Activated T-helper 1 cell treated with anti-CD3 and anti-CD28 coated beads, Interleukin-2, amount 50 U/mL, for 16 hours (primary cell): ENCODE data around the gene FAM89A.
"Not testable (repeated sequence)": the region's sequence is repeated elsewhere in the genome, so short reads cannot be mapped to it uniquely, and the experiment has no call there.

Experiments used
- DNase-seq, 2 donors: peaks; one replicate each; pipeline ENCODE4 v3.0.0-alpha.2; 2020; ENCODE audit warnings: low read depth in 1 of 2, low spot score in 1 of 2

Gene FAM89A

DNA sequence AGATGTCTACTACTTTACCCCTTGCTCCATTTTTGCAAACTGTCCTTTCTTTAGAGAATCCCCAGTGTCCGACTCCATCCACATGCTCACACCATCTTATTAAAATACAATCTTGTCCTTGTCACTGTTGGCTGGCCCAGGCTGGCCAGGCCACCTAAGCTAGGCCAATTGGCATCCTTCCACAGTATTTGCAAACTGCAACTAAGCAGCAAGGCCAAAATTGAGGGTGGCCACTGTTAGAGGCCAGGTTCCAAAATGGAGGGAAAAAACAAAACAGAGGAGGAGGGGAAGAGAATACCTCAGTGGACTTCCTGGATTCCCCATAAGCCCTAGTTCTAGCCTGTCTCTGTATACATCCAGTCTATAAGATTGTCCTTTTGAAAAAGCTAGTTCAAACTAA is 4.3 kb downstream of the FAM89A start:
- no peak for DNase-seq

DNA sequence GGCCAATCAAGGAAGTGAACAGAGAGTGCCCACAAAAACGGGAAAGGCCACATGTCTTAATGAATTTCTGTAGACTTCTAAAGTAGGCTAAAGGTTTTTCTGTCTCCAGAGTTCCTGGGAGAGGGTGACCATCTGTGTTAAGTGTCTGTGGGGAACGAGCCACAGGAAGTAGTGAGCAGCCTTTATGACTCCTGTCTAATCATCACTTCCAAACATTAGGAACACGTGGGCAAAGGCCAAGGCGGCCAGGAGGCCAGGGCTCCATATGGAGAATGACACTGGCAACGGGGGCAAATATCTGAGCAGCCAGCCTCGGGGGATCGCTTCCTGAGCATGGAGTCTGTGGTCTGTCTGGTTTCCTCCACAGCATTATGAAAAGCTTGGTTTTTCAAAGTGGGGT is 7.1 kb downstream of the FAM89A start:
- DNase-seq, result no peak

GRCh38 chr1:231029841-231030240 is 10.2 kb downstream of the FAM89A start:
- DNase-seq, result no peak

- DNase-seq, result not testable (repeated sequence)
Observed at GRCh38 chr1:231029247-231029646, 10.8 kb downstream of the FAM89A start.

GRCh38 chr1:231028682-231029081 is 11.4 kb downstream of the FAM89A start:
- no peak for DNase-seq

GRCh38 chr1:231027971-231028370 is 12.1 kb downstream of the FAM89A start:
- no peak for DNase-seq

DNA sequence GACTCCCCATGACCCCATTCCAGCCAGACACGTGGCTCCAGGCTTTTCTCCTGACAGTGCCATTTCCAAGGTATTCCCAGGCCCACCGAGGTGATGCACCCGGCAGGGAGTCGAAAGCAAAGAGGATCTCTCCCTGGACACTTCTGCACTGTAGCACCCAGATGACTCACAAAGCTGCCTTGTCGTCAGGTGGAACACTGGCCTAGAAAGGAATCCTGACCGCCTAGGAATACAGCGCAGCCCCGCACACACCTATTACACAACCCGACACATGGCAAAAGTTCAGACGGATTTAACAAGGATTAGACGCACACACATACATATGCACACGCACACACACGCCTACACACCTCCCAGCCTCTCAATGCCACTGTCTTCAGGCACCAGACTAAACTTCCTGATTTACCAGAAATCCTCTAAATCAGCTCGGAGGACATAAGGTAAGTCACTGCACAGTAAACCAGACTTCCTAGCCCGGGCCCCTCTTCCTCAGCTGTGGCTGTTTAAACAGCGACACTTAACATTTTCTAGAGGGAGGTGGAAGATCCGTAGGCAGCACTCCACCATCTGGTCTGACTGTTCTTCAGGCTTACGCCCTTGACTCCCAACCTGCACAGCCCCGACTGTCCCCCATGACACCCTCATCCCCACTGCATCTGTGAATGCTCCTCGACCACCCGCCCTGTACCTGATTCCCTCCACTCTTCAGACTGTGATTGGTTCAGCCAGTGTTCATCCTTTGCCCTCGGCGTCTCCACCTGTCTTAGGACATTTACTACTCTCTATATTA is 12.7 kb downstream of the FAM89A start:
- DNase-seq, result no peak

- no peak for DNase-seq
Observed at GRCh38 chr1:231026576-231026975, 13.5 kb downstream of the FAM89A start.

DNA sequence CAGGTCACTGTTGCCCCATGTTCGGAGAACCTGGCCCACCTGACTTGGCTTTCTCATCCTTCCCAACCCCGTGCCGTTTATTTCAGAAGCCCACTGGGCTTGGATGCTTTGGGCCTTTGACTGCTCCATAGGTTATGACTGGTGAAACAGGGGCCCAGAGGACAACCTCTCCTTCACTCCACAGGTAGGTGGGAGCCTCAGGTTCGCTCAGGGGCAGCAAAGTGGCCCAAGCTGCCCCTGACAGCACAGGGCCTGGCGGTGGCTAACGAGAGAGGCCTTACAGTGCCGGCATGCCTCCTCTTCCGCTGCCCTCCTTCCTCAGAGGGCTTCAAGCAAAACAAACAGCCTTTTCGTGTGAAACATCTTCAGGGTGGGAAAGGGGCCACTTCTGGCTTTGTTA is 16.9 kb downstream of the FAM89A start:
- DNase-seq, result no peak

- not testable (repeated sequence) for DNase-seq
Observed at GRCh38 chr1:231022543-231022942, 17.5 kb downstream of the FAM89A start.

DNA sequence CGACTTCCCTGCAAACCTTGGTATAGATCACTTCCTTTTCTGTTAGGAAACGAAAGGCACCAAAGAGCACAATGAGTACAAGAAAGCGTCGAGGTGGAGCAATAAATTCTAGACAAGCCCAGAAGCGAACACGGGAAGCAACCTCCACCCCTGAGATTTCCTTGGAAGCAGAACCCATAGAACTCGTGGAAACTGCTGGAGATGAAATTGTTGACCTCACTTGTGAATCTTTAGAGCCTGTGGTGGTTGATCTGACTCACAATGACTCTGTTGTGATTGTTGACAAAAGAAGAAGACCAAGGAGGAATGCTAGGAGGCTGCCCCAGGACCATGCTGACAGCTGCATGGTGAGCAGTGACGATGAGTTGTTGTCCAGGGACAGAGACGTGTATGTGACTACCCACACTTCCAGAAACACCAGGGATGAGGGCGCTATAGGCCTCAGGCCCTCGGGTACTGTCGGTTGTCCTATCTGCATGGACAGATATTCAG is 18.5 kb downstream of the FAM89A start:
- no peak for DNase-seq

GRCh38 chr1:231020816-231021215 is 19.2 kb downstream of the FAM89A start:
- DNase-seq, result no peak

GRCh38 chr1:231020139-231020601 is 19.9 kb downstream of the FAM89A start:
- DNase-seq, result no peak

DNA sequence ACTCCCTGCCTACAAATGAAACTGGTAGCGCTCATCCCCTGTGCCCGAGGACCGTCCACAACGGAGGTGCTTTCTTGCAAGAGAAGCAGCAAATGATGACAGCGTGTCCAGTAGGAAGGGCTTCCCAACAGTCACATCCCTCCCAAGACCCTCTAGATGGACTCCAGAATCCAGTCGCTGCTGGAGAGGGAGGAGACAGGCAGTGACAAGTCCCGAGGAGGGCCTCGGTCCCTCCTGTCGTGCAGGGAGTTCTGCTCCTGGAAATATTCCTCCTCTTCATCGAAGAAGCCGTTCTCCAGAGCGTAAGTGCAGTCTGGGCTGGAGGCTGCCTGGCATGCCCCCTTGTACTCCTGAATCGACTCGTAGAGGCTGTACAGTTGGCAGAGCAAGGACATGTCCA is 20.3 kb downstream of the FAM89A start:
- no peak for DNase-seq

GRCh38 chr1:231016966-231017365 is 23.1 kb downstream of the FAM89A start:
- no peak for DNase-seq

DNA sequence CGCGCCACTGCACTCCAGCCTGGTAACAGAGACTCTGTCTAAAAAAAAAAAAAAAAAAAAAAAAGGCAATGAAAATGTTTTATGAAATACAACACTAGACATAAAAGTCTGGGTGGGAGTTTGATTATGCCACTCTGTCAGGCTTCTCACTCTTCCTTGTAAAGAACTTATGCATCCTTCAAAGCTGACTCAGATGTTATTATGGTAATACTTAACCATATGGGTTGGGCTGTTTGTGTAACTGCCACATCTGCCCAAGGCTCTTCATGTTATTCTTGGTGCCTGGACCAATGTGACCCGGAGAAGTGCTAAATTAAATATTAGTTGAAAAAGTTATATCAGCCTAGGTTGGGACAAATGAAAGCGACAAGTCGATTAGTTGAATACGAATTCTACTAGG is 23.8 kb downstream of the FAM89A start:
- DNase-seq, result no peak

GRCh38 chr1:231013391-231014015 is 26.6 kb downstream of the FAM89A start:
- DNase-seq, result no peak

DNA sequence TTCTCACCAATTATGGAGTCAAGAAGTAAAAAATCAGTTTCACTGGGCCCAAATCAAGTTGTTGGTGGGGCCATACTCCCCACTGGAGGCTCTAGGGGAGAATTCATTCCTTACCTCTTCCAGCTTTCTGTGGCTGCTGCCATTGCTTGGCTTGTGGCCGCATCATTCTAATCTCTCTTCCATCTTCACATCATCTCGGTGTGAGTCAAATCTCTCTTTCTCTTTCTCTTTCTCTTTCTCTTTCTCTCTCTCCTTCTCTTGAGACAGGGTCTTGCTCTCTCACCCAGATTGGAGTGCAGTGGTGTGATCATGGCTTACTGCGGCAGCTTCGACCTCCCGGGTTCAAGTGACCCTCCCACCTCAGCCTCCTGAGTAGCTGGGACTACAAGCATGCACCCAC is 28.1 kb downstream of the FAM89A start:
- no peak for DNase-seq

- no peak for DNase-seq
Observed at GRCh38 chr1:231011360-231011759, 28.7 kb downstream of the FAM89A start.

- not testable (repeated sequence) for DNase-seq
Observed at GRCh38 chr1:231007535-231007934, 32.5 kb downstream of the FAM89A start.

DNA sequence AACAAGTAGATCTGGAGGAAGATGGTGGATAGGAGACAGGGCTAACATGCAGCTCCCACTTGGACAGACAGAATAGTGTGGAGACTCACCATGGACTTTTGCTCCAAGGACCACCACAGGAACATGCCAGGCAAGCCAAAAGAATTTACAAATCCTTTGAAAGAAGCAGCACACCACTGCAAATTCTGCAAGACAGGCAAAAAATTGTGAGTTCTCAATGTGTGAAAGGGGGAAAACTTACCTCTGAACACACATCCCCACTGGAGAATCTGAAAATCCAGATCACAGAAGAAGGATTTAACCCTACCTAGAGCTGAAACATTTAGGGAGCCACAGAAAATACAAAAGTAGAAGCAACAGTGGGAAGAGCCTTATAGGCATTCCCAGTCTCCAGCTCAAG is 38.2 kb downstream of the FAM89A start:
- no peak for DNase-seq

- no peak for DNase-seq
Observed at GRCh38 chr1:231000639-231001038, 39.4 kb downstream of the FAM89A start.

DNA sequence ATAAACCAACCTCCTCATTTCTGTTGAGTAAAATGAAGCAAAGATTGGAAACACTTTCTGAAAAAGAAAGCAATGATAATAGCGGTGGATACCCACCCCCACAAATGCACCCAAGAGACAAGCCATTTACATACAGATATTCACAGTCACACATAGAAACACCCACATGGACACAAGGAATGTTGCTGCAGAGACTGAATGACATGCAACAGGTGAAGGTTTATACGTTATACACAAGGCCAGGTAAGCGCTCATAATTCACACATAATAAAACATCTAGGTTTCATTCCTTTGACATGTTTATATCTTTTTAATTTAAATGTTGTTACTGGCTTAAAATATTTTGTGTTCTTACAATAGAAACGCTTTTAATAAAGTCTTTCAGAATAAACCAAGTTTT is 39.9 kb downstream of the FAM89A start:
- DNase-seq, result no peak
